ENCODE data around the gene MS4A14. TPM values are rescaled to one million over a fixed set of nuclear protein-coding genes. Genes with fewer than 3 reads are reported as not detected.

The MS4A14 gene, protein sequence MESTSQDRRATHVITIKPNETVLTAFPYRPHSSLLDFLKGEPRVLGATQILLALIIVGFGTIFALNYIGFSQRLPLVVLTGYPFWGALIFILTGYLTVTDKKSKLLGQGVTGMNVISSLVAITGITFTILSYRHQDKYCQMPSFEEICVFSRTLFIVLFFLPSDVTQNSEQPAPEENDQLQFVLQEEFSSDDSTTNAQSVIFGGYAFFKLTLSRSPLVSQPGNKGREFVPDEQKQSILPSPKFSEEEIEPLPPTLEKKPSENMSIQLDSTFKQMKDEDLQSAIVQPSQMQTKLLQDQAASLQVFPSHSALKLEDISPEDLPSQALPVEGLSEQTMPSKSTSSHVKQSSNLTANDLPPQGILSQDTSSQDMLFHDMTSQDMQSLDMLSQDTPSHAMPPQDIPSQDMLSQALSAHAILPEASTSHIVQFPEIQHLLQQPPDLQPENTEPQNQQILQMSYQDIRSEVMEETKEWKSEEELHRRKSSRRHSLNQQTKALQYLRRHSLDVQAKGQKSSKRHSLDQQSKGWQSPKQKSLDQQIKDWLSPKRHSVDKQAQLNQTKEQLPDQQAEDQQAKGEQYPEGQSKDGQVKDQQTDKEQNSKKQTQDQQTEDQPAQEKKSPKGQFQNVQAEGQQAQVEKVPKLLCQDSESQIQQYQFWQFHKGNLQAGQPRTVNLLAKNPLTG
- total RNA-seq (1 to 10 TPM in 1 of 4 donors, under 1 TPM in 3; 0.12 to 1.3 (median 0.30) TPM), polyA plus RNA-seq (under 1 TPM; 0.03 to 0.14 (median 0.05) TPM)
- long read RNA-seq, donor 1: 0 reads
- long read RNA-seq, donor 2: 0 reads

GRCh38 chr11:60396382-60396781 lies at the start of gene MS4A14:
MS4A14 (plus strand) TSS chr11:60396459; CDS start chr11:60396579, 120 bp downstream.
- H3K36me3 ChIP-seq (ENCODE audit: insufficient read depth in 1 of 2, low read depth in 1 of 2): no peaks in the 10 kb centered on the region
- intact Hi-C loops (cut with DNase I): no loop called here
- no peak within 1 kb of the TSS for H3K4me3 ChIP-seq
- DNase-seq (no peak), ATAC-seq (no peak)
- H3K27me3 ChIP-seq (ENCODE audit: insufficient read depth in 3 of 3, low read length in 2 of 3): no peaks in the 10 kb centered on the region
- no peak for TF ChIP-seq CTCF (IDR thresholded peaks at IDR 0.05)
- H3K27ac ChIP-seq: no peak within 1 kb of the TSS
- no peaks in the 10 kb centered on the region for H3K4me1 ChIP-seq
- H3K9me3 ChIP-seq: no peaks in the 10 kb centered on the region
- WGBS, 3 donors: 60 to 64% (median 63%) methylated on average over 3 of the region's 3 CpGs

DNA sequence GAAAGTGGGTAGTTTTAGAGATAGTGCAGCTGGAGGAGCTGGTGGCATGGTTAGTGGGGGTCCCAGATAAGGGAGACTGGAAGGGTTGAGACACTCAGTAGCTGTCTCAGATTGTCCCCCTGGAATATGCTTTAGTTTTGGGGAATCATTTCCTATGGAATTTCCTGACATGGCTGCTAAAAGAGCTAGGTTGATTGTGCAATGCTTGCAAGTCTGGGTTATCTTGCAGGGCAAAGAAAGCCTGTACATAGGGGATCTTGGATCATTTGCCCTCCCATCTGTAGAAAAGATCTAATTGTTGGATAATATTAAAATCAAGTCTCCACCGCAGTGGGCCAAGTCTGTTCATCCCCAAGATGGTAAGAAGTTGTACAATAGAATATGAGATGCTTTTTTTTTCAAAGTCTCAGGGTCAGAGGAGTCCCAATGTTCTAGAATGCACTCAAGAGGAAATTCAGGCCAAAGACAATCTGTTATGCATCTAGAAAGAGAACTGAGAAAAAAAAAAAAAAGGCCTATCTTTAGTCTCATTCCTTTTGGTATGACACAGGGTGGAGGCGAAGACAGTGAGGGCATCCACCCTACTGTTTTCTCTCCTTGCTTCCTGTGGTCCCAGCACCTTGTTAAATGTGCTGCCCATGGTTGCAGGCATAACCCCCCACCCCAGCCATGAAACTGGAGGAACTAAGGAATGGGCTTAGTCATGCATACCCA lies 49.0 kb upstream of the MS4A14 start:
- WGBS, 3 donors: 70 to 88% (median 85%) methylated on average over 2 of the region's 2 CpGs
- intact Hi-C loops (cut with DNase I): no loop called here
- Histone ChIP-seq H3K9me3 (no peaks in the 10 kb centered on the region), H3K36me3 (ENCODE audit: insufficient read depth in 1 of 2, low read depth in 1 of 2) (no peaks in the 10 kb centered on the region), H3K27me3 (ENCODE audit: insufficient read depth in 3 of 3, low read length in 2 of 3) (no peaks in the 10 kb centered on the region), H3K4me1 (no peaks in the 10 kb centered on the region), H3K27ac (no peak overlapping the region), H3K4me3 (no peak overlapping the region)
- ATAC-seq (no peak), DNase-seq (no peak)
- TF ChIP-seq CTCF (IDR thresholded peaks at IDR 0.05): no peak

DNA sequence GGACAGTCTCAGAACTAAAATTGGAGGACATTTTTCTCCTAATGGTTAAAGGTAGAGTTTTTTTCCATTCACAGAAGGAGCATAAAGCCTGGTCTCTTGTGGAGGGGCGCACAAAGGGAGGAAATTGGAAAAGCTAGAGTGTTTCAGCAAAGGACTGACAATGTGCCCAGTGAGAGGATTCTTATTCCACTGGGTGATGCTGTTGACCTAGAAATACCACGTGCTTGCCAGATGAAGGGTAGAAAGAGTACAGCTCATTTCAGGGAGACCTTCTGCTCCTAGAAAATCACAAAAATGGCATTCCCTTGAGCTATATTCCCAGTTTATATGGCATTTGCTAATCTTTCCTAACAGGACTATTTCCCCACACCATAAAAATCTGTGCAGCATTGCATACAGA lies 48.1 kb upstream of the MS4A14 start:
- no peaks in the 10 kb centered on the region for H3K4me1 ChIP-seq
- no peaks in the 10 kb centered on the region for H3K36me3 ChIP-seq (ENCODE audit: insufficient read depth in 1 of 2, low read depth in 1 of 2)
- intact Hi-C loops (cut with DNase I): no loop called here
- DNase-seq (no peak), ATAC-seq (no peak)
- H3K9me3 ChIP-seq: no peaks in the 10 kb centered on the region
- no peak for TF ChIP-seq CTCF (IDR thresholded peaks at IDR 0.05)
- H3K27ac ChIP-seq: no peak overlapping the region
- H3K4me3 ChIP-seq: no peak overlapping the region
- 62 to 65% (median 64%) methylated on average over 2 of the region's 2 CpGs for WGBS, 3 donors
- H3K27me3 ChIP-seq (ENCODE audit: insufficient read depth in 3 of 3, low read length in 2 of 3): no peaks in the 10 kb centered on the region

DNA sequence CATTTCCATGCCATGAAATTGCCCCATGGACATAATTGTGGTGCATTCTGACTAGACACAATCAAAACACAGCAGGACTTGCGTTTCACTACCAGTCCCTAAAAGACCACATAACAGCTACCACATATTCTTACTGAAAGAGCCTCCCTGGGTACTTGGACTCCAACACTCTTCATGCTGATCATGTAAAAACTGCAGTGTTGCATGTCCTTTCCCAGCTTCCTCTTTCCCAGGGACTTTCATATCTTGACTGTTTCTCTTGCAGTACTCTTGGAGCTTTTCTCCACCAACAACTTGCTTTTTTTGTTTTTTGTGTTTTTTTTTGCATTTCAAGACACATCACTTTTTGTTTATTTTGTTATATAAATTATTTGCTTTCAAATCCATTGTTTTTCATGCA lies 46.3 kb upstream of the MS4A14 start:
- ATAC-seq: no peak
- intact Hi-C loops (cut with DNase I): no loop called here

More for the DNA sequence above, 46.3 kb upstream of the MS4A14 start:
- no peak for DNase-seq
- TF ChIP-seq CTCF (IDR thresholded peaks at IDR 0.05): no peak
- Histone ChIP-seq H3K36me3 (ENCODE audit: insufficient read depth in 1 of 2, low read depth in 1 of 2) (no peaks in the 10 kb centered on the region), H3K9me3 (no peaks in the 10 kb centered on the region), H3K27ac (no peak overlapping the region), H3K4me1 (no peaks in the 10 kb centered on the region), H3K27me3 (ENCODE audit: insufficient read depth in 3 of 3, low read length in 2 of 3) (peaks cover 0 to 2% (median 0%) of the 10 kb centered on the region in 3 donors), H3K4me3 (no peak overlapping the region)
- 78 to 83% (median 83%) methylated on average over 1 of the region's 1 CpG for WGBS, 3 donors
